ENCODE data around the gene PITPNC1. TPM values are rescaled to one million over a fixed set of nuclear protein-coding genes. Genes with fewer than 3 reads are reported as not detected.

The PITPNC1 gene
- total and polyA plus RNA-seq, 2 donors (not counting 1 experiment from before 2014, with no cell fraction given): 5.8 to 7.1 TPM

GRCh38 chr17:67443931-67444595, 67.0 kb downstream of the PITPNC1 start:
- Histone ChIP-seq H3K4me3 (replicated peaks in 1 of 4; ENCODE audit: control extremely low read depth in 1 of 4, insufficient read depth in 1 of 4, low read depth in 3 of 4, low read length in 4 of 4) (no peak overlapping the region), H3K27ac (ENCODE audit: insufficient read depth, low read length) (no peak overlapping the region), H3K79me2 (ENCODE audit: control insufficient read depth, insufficient read depth, low read length) (no peaks in the 10 kb centered on the region), H2AFZ (ENCODE audit: low read length) (peak overlapping the region; percentile 12), H3K9ac (ENCODE audit: insufficient read depth, low read length) (no peak overlapping the region), H3K36me3 (ENCODE audit: control insufficient read depth, insufficient read depth, low read length) (no peaks in the 10 kb centered on the region), H4K20me1 (ENCODE audit: control insufficient read depth, extremely low read depth, insufficient read depth, low read length) (no peaks in the 10 kb centered on the region), H3K9me3 (ENCODE audit: control insufficient read depth, insufficient read depth, low read depth, low read length) (no peaks in the 10 kb centered on the region), H3K27me3 (ENCODE audit: control insufficient read depth, insufficient read depth, low read length) (no peaks in the 10 kb centered on the region), H3K4me1 (ENCODE audit: control insufficient read depth, extremely low read depth, insufficient read depth, low read length) (peaks cover 5% of the 10 kb centered on the region), H3K4me2 (ENCODE audit: extremely low read depth, insufficient read depth, low read length) (peak overlapping the region; percentile 23)
- no peak for TF ChIP-seq EZH2 (IDR thresholded peaks at IDR 0.05; ENCODE audit: low read length, missing control alignments)
- no peak for TF ChIP-seq CTCF (conservative IDR thresholded peaks at IDR 0.05 in 1 of 2, IDR thresholded peaks at IDR 0.05 in 1 of 2; ENCODE audit: low read depth in 1 of 2, low read length in 2 of 2)
- peak; percentile 74 to 75 for DNase-seq (ENCODE audit: low read depth in 2 of 2)

- no peak overlapping the region for H3K9ac ChIP-seq (ENCODE audit: insufficient read depth, low read length)
- no peak overlapping the region for H3K4me3 ChIP-seq (replicated peaks in 1 of 4; ENCODE audit: control extremely low read depth in 1 of 4, insufficient read depth in 1 of 4, low read depth in 3 of 4, low read length in 4 of 4)
- H4K20me1 ChIP-seq (ENCODE audit: control insufficient read depth, extremely low read depth, insufficient read depth, low read length): no peaks in the 10 kb centered on the region
- H3K79me2 ChIP-seq (ENCODE audit: control insufficient read depth, insufficient read depth, low read length): no peaks in the 10 kb centered on the region
- no peak overlapping the region for H3K27ac ChIP-seq (ENCODE audit: insufficient read depth, low read length)
- H3K4me2 ChIP-seq (ENCODE audit: extremely low read depth, insufficient read depth, low read length): no peak overlapping the region
- H3K4me1 ChIP-seq (ENCODE audit: control insufficient read depth, extremely low read depth, insufficient read depth, low read length): no peaks in the 10 kb centered on the region
- no peak for DNase-seq (ENCODE audit: low read depth in 2 of 2)
- no peaks in the 10 kb centered on the region for H3K27me3 ChIP-seq (ENCODE audit: control insufficient read depth, insufficient read depth, low read length)
- no peaks in the 10 kb centered on the region for H3K9me3 ChIP-seq (ENCODE audit: control insufficient read depth, insufficient read depth, low read depth, low read length)
- no peaks in the 10 kb centered on the region for H3K36me3 ChIP-seq (ENCODE audit: control insufficient read depth, insufficient read depth, low read length)
- no peak overlapping the region for H2AFZ ChIP-seq (ENCODE audit: low read length)
- TF ChIP-seq EZH2 (IDR thresholded peaks at IDR 0.05; ENCODE audit: low read length, missing control alignments): no peak
- no peak for TF ChIP-seq CTCF (conservative IDR thresholded peaks at IDR 0.05 in 1 of 2, IDR thresholded peaks at IDR 0.05 in 1 of 2; ENCODE audit: low read depth in 1 of 2, low read length in 2 of 2)
These were observed 71.4 kb downstream of the PITPNC1 start for GRCh38 chr17:67448449-67448848.

GRCh38 chr17:67449065-67449464, 72.0 kb downstream of the PITPNC1 start:
- no peak overlapping the region for H2AFZ ChIP-seq (ENCODE audit: low read length)
- H3K27me3 ChIP-seq (ENCODE audit: control insufficient read depth, insufficient read depth, low read length): no peaks in the 10 kb centered on the region
- H3K4me3 ChIP-seq (replicated peaks in 1 of 4; ENCODE audit: control extremely low read depth in 1 of 4, insufficient read depth in 1 of 4, low read depth in 3 of 4, low read length in 4 of 4): no peak overlapping the region
- DNase-seq (ENCODE audit: low read depth in 2 of 2): peak in 1 of 2 donors; percentile 18
- TF ChIP-seq EZH2 (IDR thresholded peaks at IDR 0.05; ENCODE audit: low read length, missing control alignments) (no peak), CTCF (conservative IDR thresholded peaks at IDR 0.05 in 1 of 2, IDR thresholded peaks at IDR 0.05 in 1 of 2; ENCODE audit: low read depth in 1 of 2, low read length in 2 of 2) (no peak)
- H3K9ac ChIP-seq (ENCODE audit: insufficient read depth, low read length): no peak overlapping the region
- no peaks in the 10 kb centered on the region for H3K9me3 ChIP-seq (ENCODE audit: control insufficient read depth, insufficient read depth, low read depth, low read length)
- no peak overlapping the region for H3K4me2 ChIP-seq (ENCODE audit: extremely low read depth, insufficient read depth, low read length)
- H3K79me2 ChIP-seq (ENCODE audit: control insufficient read depth, insufficient read depth, low read length): no peaks in the 10 kb centered on the region
- H3K36me3 ChIP-seq (ENCODE audit: control insufficient read depth, insufficient read depth, low read length): no peaks in the 10 kb centered on the region
- H3K27ac ChIP-seq (ENCODE audit: insufficient read depth, low read length): no peak overlapping the region
- no peaks in the 10 kb centered on the region for H3K4me1 ChIP-seq (ENCODE audit: control insufficient read depth, extremely low read depth, insufficient read depth, low read length)
- H4K20me1 ChIP-seq (ENCODE audit: control insufficient read depth, extremely low read depth, insufficient read depth, low read length): no peaks in the 10 kb centered on the region

Data from fibroblast of lung (primary cell).